LHCN-M2 (cell line): ENCODE data around the gene AFTPH. TPM values are rescaled to one million over a fixed set of nuclear protein-coding genes. Genes with fewer than 3 reads are reported as not detected.

ENCODE experiments used
- DNase-seq: peaks from one replicate; pipeline ENCODE4 v3.0.0-alpha.2; 2012; ENCODE audit warnings: low read depth
- total RNA-seq: library from RNA; depleted of rRNA; stranded (reverse); fragments of >200 nt; gene quantifications from 2 replicates; pipeline ENCODE4 v1.2.3, GENCODE V29; 2014

AFTPH gene
- total RNA-seq, 1 experiment from 2014 or later = 16.1 TPM

- DNase-seq = no peak
Observed at GRCh38 chr2:64609227-64609941, 85.3 kb downstream of the AFTPH start.

- no peak for DNase-seq
Observed at GRCh38 chr2:64609942-64610281, 85.8 kb downstream of the AFTPH start.

GRCh38 chr2:64610316-64610855 lies 86.3 kb downstream of the AFTPH start:
- no peak for DNase-seq

GRCh38 chr2:64612575-64613195 lies 88.6 kb downstream of the AFTPH start:
- DNase-seq = no peak

- DNase-seq = no peak
Observed at GRCh38 chr2:64613276-64613675, 89.1 kb downstream of the AFTPH start.

GRCh38 chr2:64615192-64615763 lies 91.2 kb downstream of the AFTPH start:
- no peak for DNase-seq

GRCh38 chr2:64615844-64616536 lies 91.9 kb downstream of the AFTPH start:
- DNase-seq = no peak

GRCh38 chr2:64617631-64618151 lies 93.6 kb downstream of the AFTPH start:
- no peak for DNase-seq

- no peak for DNase-seq
Observed at GRCh38 chr2:64620661-64621060, 96.5 kb downstream of the AFTPH start.

GRCh38 chr2:64622443-64623241 lies 98.5 kb downstream of the AFTPH start:
- DNase-seq = no peak

GRCh38 chr2:64623242-64623850 lies 99.2 kb downstream of the AFTPH start:
- no peak for DNase-seq

GRCh38 chr2:64624108-64624610 lies 100.0 kb downstream of the AFTPH start:
- no peak for DNase-seq

GRCh38 chr2:64624862-64625261 lies 100.7 kb downstream of the AFTPH start:
- DNase-seq = no peak

GRCh38 chr2:64625299-64626145 lies 101.4 kb downstream of the AFTPH start:
- no peak for DNase-seq

- no peak for DNase-seq
Observed at GRCh38 chr2:64626146-64626809, 102.2 kb downstream of the AFTPH start.

- DNase-seq = no peak
Observed at GRCh38 chr2:64626963-64627760, 103.0 kb downstream of the AFTPH start.

- no peak for DNase-seq
Observed at GRCh38 chr2:64627860-64628841, 104.0 kb downstream of the AFTPH start.
